Astrocyte (in vitro differentiated cells and primary cell): ENCODE measurements around the gene BANF2. TPM values are rescaled to one million over a fixed set of nuclear protein-coding genes. Genes with fewer than 3 reads are reported as not detected.

Experiments used
- DNase-seq: peaks from one replicate; pipeline ENCODE4 v3.0.0-alpha.2; 2010; ENCODE audit warnings: low read depth
- FAIRE-seq: peaks from 2 replicates; lab custom pipeline; 2011; peaks lifted over from hg19 to GRCh38; lab: Jason Lieb, UNC
- H2AFZ ChIP-seq: 2 replicates; pipeline ENCODE4 v1.6.0; 2012; ENCODE audit warnings: low read depth, low read length, inconsistent platforms
- H3K27ac ChIP-seq: 2 replicates; pipeline ENCODE4 v1.5.1; 2011; ENCODE audit warnings: low read depth, low read length, inconsistent platforms
- H3K27me3 ChIP-seq: 2 replicates; pipeline ENCODE4 v1.6.0; 2011; ENCODE audit warnings: low read length, inconsistent platforms; ENCODE audit not compliant: insufficient read depth
- H3K36me3 ChIP-seq: 2 replicates; pipeline ENCODE4 v1.5.1; 2011; ENCODE audit warnings: low read length, inconsistent platforms; ENCODE audit not compliant: insufficient read depth
- H3K4me1 ChIP-seq: 2 replicates; pipeline ENCODE4 v1.5.1; 2011; ENCODE audit warnings: low read length, inconsistent platforms; ENCODE audit not compliant: insufficient read depth
- H3K4me2 ChIP-seq: 2 replicates; pipeline ENCODE4 v1.6.0; 2012; ENCODE audit warnings: low read length, inconsistent platforms
- H3K4me3 ChIP-seq: 2 replicates; pipeline ENCODE4 v1.5.1; 2011; ENCODE audit warnings: low read depth, mild to moderate bottlenecking, low read length, inconsistent platforms; ENCODE audit not compliant: insufficient read depth
- H3K79me2 ChIP-seq: 2 replicates; pipeline ENCODE4 v1.6.0; 2012; ENCODE audit warnings: mild to moderate bottlenecking, low read length, inconsistent platforms; ENCODE audit not compliant: insufficient read depth
- H3K9ac ChIP-seq: 2 replicates; pipeline ENCODE4 v1.6.0; 2012; ENCODE audit warnings: mild to moderate bottlenecking, low read length, inconsistent platforms
- H3K9me3 ChIP-seq: 2 replicates; pipeline ENCODE4 v1.5.1; 2012; ENCODE audit warnings: low read depth, mild to moderate bottlenecking, low read length, inconsistent platforms; ENCODE audit not compliant: insufficient read depth
- H4K20me1 ChIP-seq: 2 replicates; pipeline ENCODE4 v1.6.0; 2012; ENCODE audit warnings: low read length, inconsistent platforms; ENCODE audit not compliant: insufficient read depth
- H3K27ac Mint-ChIP-seq: one replicate; pipeline ENCODE4 v1.8.0; 2021; ENCODE audit warnings: mild to moderate bottlenecking, mixed read lengths; ENCODE audit not compliant: unreplicated experiment
- H3K27me3 Mint-ChIP-seq: one replicate; pipeline ENCODE4 v1.8.0; 2021; ENCODE audit warnings: low read depth, mixed read lengths; ENCODE audit not compliant: unreplicated experiment
- H3K36me3 Mint-ChIP-seq: one replicate; pipeline ENCODE4 v1.8.0; 2021; ENCODE audit warnings: low read depth, mixed read lengths; ENCODE audit not compliant: unreplicated experiment
- H3K4me1 Mint-ChIP-seq: one replicate; pipeline ENCODE4 v1.8.0; 2021; ENCODE audit warnings: low read depth, mixed read lengths; ENCODE audit not compliant: unreplicated experiment
- H3K4me3 Mint-ChIP-seq: one replicate; pipeline ENCODE4 v1.8.0; 2021; ENCODE audit warnings: mild to moderate bottlenecking, moderate library complexity, mixed read lengths; ENCODE audit not compliant: unreplicated experiment
- H3K9me3 Mint-ChIP-seq: one replicate; pipeline ENCODE4 v1.8.0; 2021; ENCODE audit warnings: mild to moderate bottlenecking, mixed read lengths; ENCODE audit not compliant: unreplicated experiment
- EZH2 ChIP-seq: IDR thresholded peaks from 2 replicates; pipeline ENCODE4 v1.6.1; 2012; ENCODE audit warnings: mild to moderate bottlenecking, low read length, inconsistent platforms; ENCODE audit not compliant: insufficient read depth
- total RNA-seq: library from RNA; stranded (reverse); gene quantifications from 2 replicates; pipeline ENCODE4 v1.2.1, GENCODE V29; 2021
- TF ChIP-seq, protein P1 (sequence below): IDR thresholded peaks from 2 replicates; pipeline ENCODE4 v1.5.1; 2011; ENCODE audit warnings: low read depth, mild to moderate bottlenecking, inconsistent platforms, low read length, moderate library complexity; ENCODE audit not compliant: insufficient read depth

BANF2 gene
- total RNA-seq, 1 donor from 2014 or later: not detected

- Mint-ChIP-seq H3K9me3 (no peaks in the 10 kb centered on the region), H3K36me3 (peaks cover 23% of the 10 kb centered on the region), H3K27me3 (no peaks in the 10 kb centered on the region), H3K4me1 (peaks cover 54% of the 10 kb centered on the region), H3K4me3 (no peak overlapping the region), H3K27ac (peak overlapping the region; percentile 20)
- DNase-seq: no peak
- no peak overlapping the region for H3K4me2 ChIP-seq
- TF ChIP-seq, protein P1, sequence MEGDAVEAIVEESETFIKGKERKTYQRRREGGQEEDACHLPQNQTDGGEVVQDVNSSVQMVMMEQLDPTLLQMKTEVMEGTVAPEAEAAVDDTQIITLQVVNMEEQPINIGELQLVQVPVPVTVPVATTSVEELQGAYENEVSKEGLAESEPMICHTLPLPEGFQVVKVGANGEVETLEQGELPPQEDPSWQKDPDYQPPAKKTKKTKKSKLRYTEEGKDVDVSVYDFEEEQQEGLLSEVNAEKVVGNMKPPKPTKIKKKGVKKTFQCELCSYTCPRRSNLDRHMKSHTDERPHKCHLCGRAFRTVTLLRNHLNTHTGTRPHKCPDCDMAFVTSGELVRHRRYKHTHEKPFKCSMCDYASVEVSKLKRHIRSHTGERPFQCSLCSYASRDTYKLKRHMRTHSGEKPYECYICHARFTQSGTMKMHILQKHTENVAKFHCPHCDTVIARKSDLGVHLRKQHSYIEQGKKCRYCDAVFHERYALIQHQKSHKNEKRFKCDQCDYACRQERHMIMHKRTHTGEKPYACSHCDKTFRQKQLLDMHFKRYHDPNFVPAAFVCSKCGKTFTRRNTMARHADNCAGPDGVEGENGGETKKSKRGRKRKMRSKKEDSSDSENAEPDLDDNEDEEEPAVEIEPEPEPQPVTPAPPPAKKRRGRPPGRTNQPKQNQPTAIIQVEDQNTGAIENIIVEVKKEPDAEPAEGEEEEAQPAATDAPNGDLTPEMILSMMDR: no peak
- TF ChIP-seq EZH2: no peak
- FAIRE-seq: no peak
- no peaks in the 10 kb centered on the region for H3K27me3 ChIP-seq
- no peaks in the 10 kb centered on the region for H3K9me3 ChIP-seq
- H2AFZ ChIP-seq: no peak overlapping the region
- H3K79me2 ChIP-seq: peaks cover 100% of the 10 kb centered on the region
- peaks cover 71% of the 10 kb centered on the region for H3K36me3 ChIP-seq
- peaks cover 12% of the 10 kb centered on the region for H3K4me1 ChIP-seq
- H3K4me3 ChIP-seq: no peak overlapping the region
- no peak overlapping the region for H3K27ac ChIP-seq
- peaks cover 100% of the 10 kb centered on the region for H4K20me1 ChIP-seq
- no peak overlapping the region for H3K9ac ChIP-seq
These were observed 24.8 kb upstream of the BANF2 start for GRCh38 chr20:17674722-17675518.

- Mint-ChIP-seq H3K27ac (no peak overlapping the region), H3K27me3 (no peaks in the 10 kb centered on the region), H3K4me1 (peaks cover 55% of the 10 kb centered on the region), H3K4me3 (peak overlapping the region; percentile 61), H3K9me3 (no peaks in the 10 kb centered on the region), H3K36me3 (peaks cover 23% of the 10 kb centered on the region)
- peaks cover 100% of the 10 kb centered on the region for H4K20me1 ChIP-seq
- H3K4me3 ChIP-seq: no peak overlapping the region
- H3K79me2 ChIP-seq: peaks cover 100% of the 10 kb centered on the region
- H3K4me1 ChIP-seq: peaks cover 18% of the 10 kb centered on the region
- FAIRE-seq: no peak
- H3K9ac ChIP-seq: no peak overlapping the region
- no peak overlapping the region for H3K27ac ChIP-seq
- H3K27me3 ChIP-seq: no peaks in the 10 kb centered on the region
- H3K9me3 ChIP-seq: no peaks in the 10 kb centered on the region
- DNase-seq: no peak
- no peak overlapping the region for H3K4me2 ChIP-seq
- no peak for TF ChIP-seq EZH2
- TF ChIP-seq, protein P1: no peak
- H2AFZ ChIP-seq: no peak overlapping the region
- peaks cover 65% of the 10 kb centered on the region for H3K36me3 ChIP-seq
These were observed 24.0 kb upstream of the BANF2 start for GRCh38 chr20:17675519-17676377.
